Kidney epithelial cell (primary cell): ENCODE data around the gene BICRA. TPM values are rescaled to one million over a fixed set of nuclear protein-coding genes. Genes with fewer than 3 reads are reported as not detected.
"Not testable (repeated sequence)": the region's sequence is repeated elsewhere in the genome, so short reads cannot be mapped to it uniquely, and the experiment has no call there.

Experiments used
- DNase-seq: peaks from one replicate; pipeline ENCODE4 v3.0.0-alpha.2; 2010; ENCODE audit warnings: low read depth
- H3K27me3 ChIP-seq: 2 replicates; pipeline ENCODE4 v1.6.0; 2011; ENCODE audit warnings: low read length; ENCODE audit not compliant: control insufficient read depth, insufficient read depth
- H3K36me3 ChIP-seq: 2 replicates; pipeline ENCODE4 v1.5.1; 2011; ENCODE audit warnings: low read length; ENCODE audit not compliant: control insufficient read depth, insufficient read depth
- H3K4me3 ChIP-seq: 2 replicates; pipeline ENCODE4 v1.5.1; 2011; ENCODE audit warnings: low read depth, mild to moderate bottlenecking, control low read depth, low read length
- CTCF ChIP-seq: IDR thresholded peaks from 2 replicates; pipeline ENCODE4 v1.5.1; 2011; ENCODE audit warnings: mild to moderate bottlenecking, moderate library complexity, low read length, control low read depth, inconsistent platforms; ENCODE audit not compliant: insufficient read depth, poor library complexity, severe bottlenecking
- total RNA-seq: library from RNA; depleted of rRNA; stranded (reverse); fragments of >200 nt; gene quantifications from 2 replicates; pipeline ENCODE4 v1.2.3, GENCODE V29; 2015

BICRA gene
- total RNA-seq, 1 donor from 2014 or later = 11.2 TPM

- H3K36me3 ChIP-seq = peaks cover 3% of the 10 kb centered on the region
- no peak overlapping the region for H3K4me3 ChIP-seq
- no peak for TF ChIP-seq CTCF
- no peaks in the 10 kb centered on the region for H3K27me3 ChIP-seq
- DNase-seq = no peak
Observed at GRCh38 chr19:47720669-47721422, 111.9 kb downstream of the BICRA start.

- no peak for TF ChIP-seq CTCF
- peak; percentile 63 for DNase-seq
- peaks cover 2% of the 10 kb centered on the region for H3K36me3 ChIP-seq
- no peaks in the 10 kb centered on the region for H3K27me3 ChIP-seq
- H3K4me3 ChIP-seq = no peak overlapping the region
Observed at GRCh38 chr19:47723581-47723940, 114.6 kb downstream of the BICRA start.

- no peak for TF ChIP-seq CTCF
- no peak for DNase-seq
- peaks cover 1% of the 10 kb centered on the region for H3K36me3 ChIP-seq
- no peaks in the 10 kb centered on the region for H3K27me3 ChIP-seq
- no peak overlapping the region for H3K4me3 ChIP-seq
Observed at GRCh38 chr19:47725759-47726401, 116.9 kb downstream of the BICRA start.

GRCh38 chr19:47726467-47726866 lies 117.5 kb downstream of the BICRA start:
- TF ChIP-seq CTCF = no peak
- Histone ChIP-seq H3K4me3 (no peak overlapping the region), H3K36me3 (peaks cover 1% of the 10 kb centered on the region), H3K27me3 (no peaks in the 10 kb centered on the region)
- no peak for DNase-seq

GRCh38 chr19:47728295-47728694 lies 119.4 kb downstream of the BICRA start:
- not testable (repeated sequence) for H3K36me3 ChIP-seq, H3K4me3 ChIP-seq, H3K27me3 ChIP-seq, DNase-seq

GRCh38 chr19:47729468-47729798 lies 120.5 kb downstream of the BICRA start:
- no peak for TF ChIP-seq CTCF
- H3K36me3 ChIP-seq = peaks cover under 1% of the 10 kb centered on the region
- H3K4me3 ChIP-seq = no peak overlapping the region
- no peaks in the 10 kb centered on the region for H3K27me3 ChIP-seq
- peak; percentile 79 for DNase-seq
